ENCODE data around the gene HBG2. TPM values are rescaled to one million over a fixed set of nuclear protein-coding genes. Genes with fewer than 3 reads are reported as not detected.

HBG2 gene
- total RNA-seq, 4 donors from 2014 or later = not detected

GRCh38 chr11:5234381-5234834, 20.2 kb downstream of the HBG2 start, which contains the start of gene HBD:
Gene HBD, minus strand, starts transcription at chr11:5234483. Its CDS starts 50 bp downstream, at chr11:5234433.
- Histone ChIP-seq H3K4me3 (no peak within 1 kb of the TSS), H3K36me3 (no peaks in the 10 kb centered on the region), H3K9me3 (no peaks in the 10 kb centered on the region), H3K27ac (no peak within 1 kb of the TSS), H3K27me3 (no peaks in the 10 kb centered on the region), H3K4me1 (no peaks in the 10 kb centered on the region)
- in situ Hi-C loops (cut with MboI; ENCODE audit: low sequenced_read_pairs in 4 of 4) (no loop called here), intact Hi-C loops (cut with DNase I; ENCODE audit: low total_unique reads) (no loop called here)
- TF ChIP-seq CTCF (IDR thresholded peaks at IDR 0.05 in 4 of 5, conservative IDR thresholded peaks at IDR 0.05 in 1 of 5) = no peak
- TF ChIP-seq POLR2A (IDR thresholded peaks at IDR 0.05) = no peak
- DNase-seq = no peak
- no peak for ATAC-seq

GRCh38 chr11:5233307-5233706, 21.3 kb downstream of the HBG2 start:
- Histone ChIP-seq H3K4me1 (no peaks in the 10 kb centered on the region), H3K4me3 (no peak overlapping the region), H3K9me3 (no peaks in the 10 kb centered on the region), H3K27ac (no peak overlapping the region), H3K27me3 (no peaks in the 10 kb centered on the region), H3K36me3 (no peaks in the 10 kb centered on the region)
- in situ Hi-C loops (cut with MboI; ENCODE audit: low sequenced_read_pairs in 4 of 4) (no loop called here), intact Hi-C loops (cut with DNase I; ENCODE audit: low total_unique reads) (no loop called here)
- TF ChIP-seq POLR2A (IDR thresholded peaks at IDR 0.05) (no peak), CTCF (IDR thresholded peaks at IDR 0.05 in 4 of 5, conservative IDR thresholded peaks at IDR 0.05 in 1 of 5) (no peak)
- DNase-seq = no peak
- no peak for ATAC-seq

- Histone ChIP-seq H3K9me3 (no peaks in the 10 kb centered on the region), H3K27ac (no peak overlapping the region), H3K4me3 (no peak overlapping the region), H3K27me3 (no peaks in the 10 kb centered on the region), H3K4me1 (no peaks in the 10 kb centered on the region), H3K36me3 (no peaks in the 10 kb centered on the region)
- intact Hi-C loops (cut with DNase I; ENCODE audit: low total_unique reads) (no loop called here), in situ Hi-C loops (cut with MboI; ENCODE audit: low sequenced_read_pairs in 4 of 4) (no loop called here)
- DNase-seq = no peak
- TF ChIP-seq POLR2A (IDR thresholded peaks at IDR 0.05) = no peak
- TF ChIP-seq CTCF (IDR thresholded peaks at IDR 0.05 in 4 of 5, conservative IDR thresholded peaks at IDR 0.05 in 1 of 5) = no peak
- ATAC-seq = no peak
Observed at GRCh38 chr11:5232821-5233220, 21.8 kb downstream of the HBG2 start.

- no peaks in the 10 kb centered on the region for H3K9me3 ChIP-seq
- ATAC-seq (no peak), DNase-seq (no peak)
- TF ChIP-seq CTCF (IDR thresholded peaks at IDR 0.05 in 4 of 5, conservative IDR thresholded peaks at IDR 0.05 in 1 of 5) (no peak), POLR2A (IDR thresholded peaks at IDR 0.05) (no peak)
- intact Hi-C loops (cut with DNase I; ENCODE audit: low total_unique reads) = no loop called here
- H3K36me3 ChIP-seq = no peaks in the 10 kb centered on the region
- in situ Hi-C loops (cut with MboI; ENCODE audit: low sequenced_read_pairs in 4 of 4) = no loop called here
- no peak overlapping the region for H3K27ac ChIP-seq
- no peaks in the 10 kb centered on the region for H3K4me1 ChIP-seq
- no peak overlapping the region for H3K4me3 ChIP-seq
- H3K27me3 ChIP-seq = no peaks in the 10 kb centered on the region
Observed at GRCh38 chr11:5232176-5232575, 22.4 kb downstream of the HBG2 start.

- no peak for TF ChIP-seq POLR2A (IDR thresholded peaks at IDR 0.05)
- TF ChIP-seq CTCF (IDR thresholded peaks at IDR 0.05 in 4 of 5, conservative IDR thresholded peaks at IDR 0.05 in 1 of 5) = no peak
- H3K27ac ChIP-seq = no peak overlapping the region
- no peak for DNase-seq
- no peak for ATAC-seq
- no peaks in the 10 kb centered on the region for H3K4me1 ChIP-seq
- no peaks in the 10 kb centered on the region for H3K9me3 ChIP-seq
- in situ Hi-C loops (cut with MboI; ENCODE audit: low sequenced_read_pairs in 4 of 4) = no loop called here
- intact Hi-C loops (cut with DNase I; ENCODE audit: low total_unique reads) = no loop called here
- H3K27me3 ChIP-seq = no peaks in the 10 kb centered on the region
- H3K4me3 ChIP-seq = no peak overlapping the region
- H3K36me3 ChIP-seq = no peaks in the 10 kb centered on the region
Observed at GRCh38 chr11:5231111-5231510, 23.5 kb downstream of the HBG2 start.
